Bronchial epithelial cell (primary cell): ENCODE measurements around the gene PARP3. TPM values are rescaled to one million over a fixed set of nuclear protein-coding genes. Genes with fewer than 3 reads are reported as not detected.

ENCODE experiments used
- DNase-seq: peaks from one replicate; pipeline ENCODE4 v3.0.0-alpha.2; 2010; ENCODE audit warnings: low read depth
- FAIRE-seq: peaks from 2 replicates; lab custom pipeline; 2011; peaks lifted over from hg19 to GRCh38; lab: Jason Lieb, UNC
- H3K27me3 ChIP-seq: 2 replicates; pipeline ENCODE4 v1.5.1; 2011; ENCODE audit warnings: low read length; ENCODE audit not compliant: control insufficient read depth, insufficient read depth
- H3K36me3 ChIP-seq: 2 replicates; pipeline ENCODE4 v1.5.1; 2011; ENCODE audit warnings: low read length; ENCODE audit not compliant: control insufficient read depth, insufficient read depth
- H3K4me3 ChIP-seq: 2 replicates; pipeline ENCODE4 v1.5.1; 2011; ENCODE audit warnings: mild to moderate bottlenecking, low read depth, low read length, control low read depth
- total RNA-seq: library from RNA; depleted of rRNA; stranded (reverse); fragments of >200 nt; gene quantifications from 2 replicates; pipeline ENCODE4 v1.2.1, GENCODE V29; 2014
- TF ChIP-seq, protein P1 (sequence below): IDR thresholded peaks from 2 replicates; pipeline ENCODE4 v1.5.1; 2011; ENCODE audit warnings: mild to moderate bottlenecking, moderate library complexity, low read length, control low read depth, inconsistent platforms; ENCODE audit not compliant: insufficient read depth, severe bottlenecking

PARP3 gene
- total RNA-seq, 1 donor from 2014 or later: 5.0 TPM

DNA sequence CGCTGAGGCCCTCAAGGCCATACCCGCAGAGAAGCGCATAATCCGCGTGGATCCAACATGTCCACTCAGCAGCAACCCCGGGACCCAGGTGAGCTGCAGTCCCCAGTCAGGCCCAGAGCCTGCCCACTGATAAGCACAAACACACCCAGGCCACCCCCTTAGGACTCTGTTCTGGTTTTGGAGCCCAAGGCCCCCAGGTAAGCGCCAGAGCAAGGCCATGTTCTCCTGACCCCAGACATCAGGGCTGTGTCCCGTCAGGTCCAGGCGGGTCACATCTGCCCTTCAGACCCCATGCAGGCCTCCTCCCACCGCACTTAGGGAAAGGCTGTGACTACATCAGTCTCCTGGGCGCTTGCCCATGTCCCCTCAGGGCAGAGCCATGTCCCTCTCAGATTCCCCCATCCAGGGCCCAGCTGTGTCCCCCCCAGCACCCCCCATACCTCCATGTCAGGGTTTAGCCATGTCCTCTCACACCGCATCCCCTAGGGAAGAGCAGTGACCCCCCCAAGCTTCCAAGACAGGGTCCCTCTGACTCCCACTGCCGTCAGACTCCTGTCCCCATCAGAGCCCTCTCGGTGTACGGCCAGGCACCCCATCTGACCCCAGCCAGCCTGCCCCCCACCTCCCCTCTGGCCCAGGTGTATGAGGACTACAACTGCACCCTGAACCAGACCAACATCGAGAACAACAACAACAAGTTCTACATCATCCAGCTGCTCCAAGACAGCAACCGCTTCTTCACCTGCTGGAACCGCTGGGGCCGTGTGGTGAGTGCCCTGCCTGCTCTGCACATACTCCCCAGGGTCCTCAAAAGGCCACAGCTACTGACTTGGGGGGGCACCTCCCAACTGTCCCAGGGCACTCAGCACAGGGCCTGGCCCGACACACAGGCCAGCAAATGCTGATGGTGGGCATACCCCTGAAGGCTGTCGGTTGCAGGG is 1.6 kb downstream of the PARP3 start:
- FAIRE-seq (no peak), DNase-seq (no peak)
- H3K4me3 ChIP-seq: no peak overlapping the region

DNA sequence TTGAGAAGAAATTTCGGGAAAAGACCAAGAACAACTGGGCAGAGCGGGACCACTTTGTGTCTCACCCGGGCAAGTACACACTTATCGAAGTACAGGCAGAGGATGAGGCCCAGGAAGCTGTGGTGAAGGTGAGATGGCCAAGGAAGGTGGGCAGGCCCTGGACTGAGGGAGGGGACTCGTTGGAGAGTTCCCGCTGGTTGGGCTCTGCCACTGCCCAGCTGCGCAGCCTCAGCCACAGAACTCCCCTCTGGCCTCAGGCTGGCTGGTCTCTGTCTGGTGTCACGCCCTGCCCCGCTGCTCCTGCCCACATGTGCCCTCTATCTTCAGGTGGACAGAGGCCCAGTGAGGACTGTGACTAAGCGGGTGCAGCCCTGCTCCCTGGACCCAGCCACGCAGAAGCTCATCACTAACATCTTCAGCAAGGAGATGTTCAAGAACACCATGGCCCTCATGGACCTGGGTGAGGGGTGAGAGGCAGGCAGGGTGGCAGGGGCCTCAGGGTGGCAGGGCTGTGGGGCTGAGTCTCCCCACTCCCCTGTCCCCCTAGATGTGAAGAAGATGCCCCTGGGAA is 2.4 kb downstream of the PARP3 start:
- no peaks in the 10 kb centered on the region for H3K36me3 ChIP-seq
- H3K4me3 ChIP-seq: no peak overlapping the region
- no peak for FAIRE-seq
- no peaks in the 10 kb centered on the region for H3K27me3 ChIP-seq
- TF ChIP-seq, protein P1, sequence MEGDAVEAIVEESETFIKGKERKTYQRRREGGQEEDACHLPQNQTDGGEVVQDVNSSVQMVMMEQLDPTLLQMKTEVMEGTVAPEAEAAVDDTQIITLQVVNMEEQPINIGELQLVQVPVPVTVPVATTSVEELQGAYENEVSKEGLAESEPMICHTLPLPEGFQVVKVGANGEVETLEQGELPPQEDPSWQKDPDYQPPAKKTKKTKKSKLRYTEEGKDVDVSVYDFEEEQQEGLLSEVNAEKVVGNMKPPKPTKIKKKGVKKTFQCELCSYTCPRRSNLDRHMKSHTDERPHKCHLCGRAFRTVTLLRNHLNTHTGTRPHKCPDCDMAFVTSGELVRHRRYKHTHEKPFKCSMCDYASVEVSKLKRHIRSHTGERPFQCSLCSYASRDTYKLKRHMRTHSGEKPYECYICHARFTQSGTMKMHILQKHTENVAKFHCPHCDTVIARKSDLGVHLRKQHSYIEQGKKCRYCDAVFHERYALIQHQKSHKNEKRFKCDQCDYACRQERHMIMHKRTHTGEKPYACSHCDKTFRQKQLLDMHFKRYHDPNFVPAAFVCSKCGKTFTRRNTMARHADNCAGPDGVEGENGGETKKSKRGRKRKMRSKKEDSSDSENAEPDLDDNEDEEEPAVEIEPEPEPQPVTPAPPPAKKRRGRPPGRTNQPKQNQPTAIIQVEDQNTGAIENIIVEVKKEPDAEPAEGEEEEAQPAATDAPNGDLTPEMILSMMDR: no peak
- DNase-seq: no peak

More for the DNA sequence above, 1.6 kb downstream of the PARP3 start:
- peaks cover 2% of the 10 kb centered on the region for H3K36me3 ChIP-seq
- TF ChIP-seq, protein P1: no peak
- H3K27me3 ChIP-seq: no peaks in the 10 kb centered on the region

DNA sequence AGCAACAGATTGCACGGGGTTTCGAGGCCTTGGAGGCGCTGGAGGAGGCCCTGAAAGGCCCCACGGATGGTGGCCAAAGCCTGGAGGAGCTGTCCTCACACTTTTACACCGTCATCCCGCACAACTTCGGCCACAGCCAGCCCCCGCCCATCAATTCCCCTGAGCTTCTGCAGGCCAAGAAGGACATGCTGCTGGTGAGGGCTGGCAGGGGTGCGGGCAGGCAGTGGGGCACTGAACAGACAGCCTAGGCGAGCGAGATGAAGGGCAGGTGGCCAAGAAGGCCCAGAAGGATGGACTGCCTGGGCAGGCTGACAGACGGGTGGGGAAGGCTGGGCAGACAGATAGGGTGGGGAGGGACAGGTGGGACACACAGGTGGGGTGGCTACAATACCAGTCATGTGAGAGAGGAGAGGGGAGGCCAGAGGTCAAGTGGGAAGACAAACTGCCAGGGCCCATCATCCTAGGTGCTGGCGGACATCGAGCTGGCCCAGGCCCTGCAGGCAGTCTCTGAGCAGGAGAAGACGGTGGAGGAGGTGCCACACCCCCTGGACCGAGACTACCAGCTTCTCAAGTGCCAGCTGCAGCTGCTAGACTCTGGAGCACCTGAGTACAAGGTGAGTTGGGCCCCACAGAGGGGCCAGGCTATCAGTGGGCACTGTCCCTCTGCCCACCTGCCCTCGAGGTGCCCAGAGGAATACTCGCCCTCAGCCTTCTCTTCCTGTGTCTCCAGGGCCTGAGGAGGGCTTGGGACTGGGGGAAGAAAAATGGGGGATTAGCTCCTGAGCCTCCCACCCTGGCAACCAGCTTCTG is 3.1 kb downstream of the PARP3 start:
- FAIRE-seq: no peak
- no peak for DNase-seq
- Histone ChIP-seq H3K27me3 (no peaks in the 10 kb centered on the region), H3K4me3 (no peak overlapping the region), H3K36me3 (no peaks in the 10 kb centered on the region)
- TF ChIP-seq, protein P1: no peak

DNA sequence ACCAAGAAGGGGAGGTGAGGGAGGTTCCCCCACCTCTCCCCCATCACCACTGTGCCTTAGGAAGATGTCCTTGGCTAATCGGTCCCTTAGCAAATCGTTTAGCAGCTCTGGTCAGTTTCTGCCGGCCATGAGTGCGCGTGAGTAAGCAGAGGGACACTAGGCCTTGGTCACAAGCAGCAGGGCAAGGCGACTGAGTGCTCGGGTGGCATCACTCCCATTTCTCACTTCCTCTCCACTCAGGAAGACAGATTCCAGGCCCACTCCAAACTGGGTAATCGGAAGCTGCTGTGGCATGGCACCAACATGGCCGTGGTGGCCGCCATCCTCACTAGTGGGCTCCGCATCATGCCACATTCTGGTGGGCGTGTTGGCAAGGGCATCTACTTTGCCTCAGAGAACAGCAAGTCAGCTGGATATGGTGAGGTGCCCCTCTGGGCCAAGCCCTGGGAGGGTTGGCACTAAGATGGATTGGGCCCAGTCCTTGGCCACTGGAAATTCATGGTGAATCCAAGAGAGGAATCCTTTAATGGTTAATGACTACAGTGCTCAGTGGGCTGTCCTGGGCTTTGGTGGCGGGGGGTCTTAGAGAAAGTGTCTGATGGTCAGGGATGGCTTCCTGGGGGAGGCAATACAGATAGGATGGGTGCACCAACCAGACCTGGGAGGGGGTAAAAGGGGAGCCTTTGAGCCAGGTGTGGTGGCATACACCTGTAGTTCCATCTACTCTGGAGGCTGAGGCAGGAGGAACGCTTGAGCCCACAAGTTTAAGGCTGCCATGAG is 4.0 kb downstream of the PARP3 start:
- no peaks in the 10 kb centered on the region for H3K36me3 ChIP-seq
- TF ChIP-seq, protein P1: no peak
- no peak overlapping the region for H3K4me3 ChIP-seq
- no peaks in the 10 kb centered on the region for H3K27me3 ChIP-seq
- DNase-seq (no peak), FAIRE-seq (no peak)

DNA sequence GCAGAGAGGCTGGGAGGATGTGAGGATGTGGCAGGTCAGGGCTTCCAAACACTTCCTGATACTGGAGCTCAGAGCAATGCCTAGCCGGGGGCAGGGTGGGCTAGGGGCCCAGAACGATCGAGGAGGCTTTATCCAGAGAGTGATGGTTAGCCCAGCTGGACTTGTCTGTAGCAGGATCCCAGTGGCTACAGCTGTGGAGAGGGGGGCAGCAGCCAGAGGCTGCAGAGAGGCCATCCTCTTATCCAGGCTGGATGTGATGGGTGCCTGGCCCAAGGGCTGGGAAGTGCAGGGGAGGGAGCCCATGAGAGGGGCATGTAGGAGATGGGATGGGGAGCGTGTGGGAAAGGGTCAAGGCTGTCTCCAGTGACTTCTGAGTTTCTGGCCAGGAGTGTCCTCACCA is 4.6 kb downstream of the PARP3 start:
- TF ChIP-seq, protein P1: no peak
- DNase-seq (no peak), FAIRE-seq (no peak)
- H3K36me3 ChIP-seq: no peaks in the 10 kb centered on the region
- H3K27me3 ChIP-seq: no peaks in the 10 kb centered on the region
- no peak overlapping the region for H3K4me3 ChIP-seq
